Keratinocyte (primary cell): ENCODE results near the gene PLEKHS1. TPM values are rescaled to one million over a fixed set of nuclear protein-coding genes. Genes with fewer than 3 reads are reported as not detected.

Experiments
- DNase-seq: peaks from one replicate; pipeline ENCODE4 v3.0.0-alpha.2; 2011; ENCODE audit warnings: low read depth, missing footprints, low spot score
- FAIRE-seq: peaks from 2 replicates; lab custom pipeline; 2011; peaks lifted over from hg19 to GRCh38; lab: Jason Lieb, UNC
- H2AFZ ChIP-seq: 2 replicates; pipeline ENCODE4 v1.6.0; 2012; ENCODE audit warnings: low read length, control low read depth, inconsistent platforms; ENCODE audit not compliant: control insufficient read depth
- H3K27ac ChIP-seq: 2 replicates; pipeline ENCODE4 v1.5.1; 2011; ENCODE audit warnings: low read length; ENCODE audit not compliant: control insufficient read depth, insufficient read depth
- H3K27me3 ChIP-seq: 3 replicates; pipeline ENCODE4 v1.6.0; 2011; ENCODE audit warnings: low read length; ENCODE audit not compliant: control insufficient read depth, insufficient read depth; ENCODE audit errors: extremely low read depth
- H3K36me3 ChIP-seq, 2 experiments: 2 replicates in 1 of 2; 3 replicates in 1 of 2; pipeline ENCODE4 v1.5.1; 2011; ENCODE audit warnings: low read length in 2 of 2, mild to moderate bottlenecking in 1 of 2; ENCODE audit not compliant: control insufficient read depth in 2 of 2, insufficient read depth in 2 of 2; ENCODE audit errors: extremely low read depth in 1 of 2
- H3K4me1 ChIP-seq: 3 replicates; pipeline ENCODE4 v1.5.1; 2011; ENCODE audit warnings: low read length; ENCODE audit not compliant: control insufficient read depth, insufficient read depth; ENCODE audit errors: extremely low read depth
- H3K4me2 ChIP-seq: 3 replicates; pipeline ENCODE4 v1.6.0; 2011; ENCODE audit warnings: low read depth, low read length; ENCODE audit not compliant: control insufficient read depth, insufficient read depth; ENCODE audit errors: extremely low read depth
- H3K4me3 ChIP-seq, 3 experiments: fragments of 200-600 bp in 1 of 3; sonication (generic) in 1 of 3; 2 replicates in 2 of 3; 3 replicates in 1 of 3; pipeline ENCODE4 v1.5.1; 2011 to 2016; ENCODE audit warnings: low read length in 3 of 3, mild to moderate bottlenecking in 3 of 3, control low read depth in 2 of 3, inconsistent platforms in 1 of 3, low read depth in 1 of 3, mixed read lengths in 1 of 3, mixed run types in 1 of 3, moderate library complexity in 1 of 3; ENCODE audit not compliant: control insufficient read depth in 2 of 3, insufficient read depth in 2 of 3; ENCODE audit errors: extremely low read depth in 1 of 3
- H3K79me2 ChIP-seq: 2 replicates; pipeline ENCODE4 v1.6.0; 2012; ENCODE audit warnings: low read length; ENCODE audit not compliant: control insufficient read depth, insufficient read depth
- H3K9ac ChIP-seq: 3 replicates; pipeline ENCODE4 v1.6.0; 2011; ENCODE audit warnings: low read length; ENCODE audit not compliant: control insufficient read depth, insufficient read depth; ENCODE audit errors: extremely low read depth
- H3K9me1 ChIP-seq: 3 replicates; pipeline ENCODE4 v1.6.0; 2011; ENCODE audit warnings: low read length; ENCODE audit not compliant: control insufficient read depth, insufficient read depth; ENCODE audit errors: extremely low read depth
- H3K9me3 ChIP-seq: 2 replicates; pipeline ENCODE4 v1.5.1; 2012; ENCODE audit warnings: low read depth, low read length; ENCODE audit not compliant: control insufficient read depth
- H4K20me1 ChIP-seq: 3 replicates; pipeline ENCODE4 v1.6.0; 2011; ENCODE audit warnings: low read length; ENCODE audit not compliant: control insufficient read depth, insufficient read depth; ENCODE audit errors: extremely low read depth
- CTCF ChIP-seq, 3 experiments: IDR thresholded peaks in 1 of 3; conservative IDR thresholded peaks in 1 of 3; optimal IDR thresholded peaks in 1 of 3; 2 replicates in 2 of 3; 3 replicates in 1 of 3; pipeline versions ENCODE3 to v1.5.1; 2011; ENCODE audit warnings: low read length in 3 of 3, mild to moderate bottlenecking in 3 of 3, moderate library complexity in 2 of 3, control low read depth in 1 of 3, inconsistent platforms in 1 of 3; ENCODE audit not compliant: insufficient read depth in 2 of 3; ENCODE audit errors: extremely low read depth in 1 of 3
- EZH2 ChIP-seq: IDR thresholded peaks from one replicate; pipeline ENCODE4 v1.6.1; 2012; ENCODE audit warnings: inconsistent platforms, mild to moderate bottlenecking, low read length, moderate library complexity
- dilution Hi-C: fragments of 300-500 bp; cut with MboI; formaldehyde crosslinking; loops from one replicate; pipeline ENCODE4 v1.7.0; 2020; ENCODE audit warnings: low sequenced_read_pairs; ENCODE audit not compliant: extremely low pct_ligation_motif_present
- polyA plus RNA-seq, 5 experiments: library from polyadenylated mRNA; depleted of rRNA in 3 of 5; stranded (reverse) in 3 of 5; stranded (forward) in 1 of 5; unstranded in 1 of 5; fragments of >200 nt; gene quantifications; 1 replicate in 1 of 5; 2 replicates in 3 of 5; 3 replicates in 1 of 5; pipeline versions ENCODE4 v1.2.1 to v1.2.3, GENCODE V29; 2011 to 2012; ENCODE audit warnings: missing spikeins in 2 of 5, low read depth in 1 of 5, low replicate concordance in 1 of 5

The PLEKHS1 gene
- polyA plus RNA-seq, 1 donor (not counting 4 experiments of a cell fraction or from before 2014, with no cell fraction given), result not detected

- H3K4me1 ChIP-seq, result no peaks in the 10 kb centered on the region
- no peaks in the 10 kb centered on the region for H3K9me3 ChIP-seq
- H4K20me1 ChIP-seq, result no peaks in the 10 kb centered on the region
- DNase-seq (no peak), FAIRE-seq (no peak)
- H3K36me3 ChIP-seq, result no peaks in the 10 kb centered on the region
- H3K9ac ChIP-seq, result no peak overlapping the region
- no peaks in the 10 kb centered on the region for H3K9me1 ChIP-seq
- no peak overlapping the region for H3K4me3 ChIP-seq
- no peaks in the 10 kb centered on the region for H3K79me2 ChIP-seq
- no peaks in the 10 kb centered on the region for H3K27me3 ChIP-seq
- TF ChIP-seq EZH2 (no peak), CTCF (optimal IDR thresholded peaks at IDR 0.05 in 1 of 3, IDR thresholded peaks at IDR 0.05 in 1 of 3, conservative IDR thresholded peaks at IDR 0.05 in 1 of 3; ENCODE audit: extremely low read depth in 1 of 3, insufficient read depth in 2 of 3, low read length in 3 of 3) (no peak)
- H3K27ac ChIP-seq, result no peak overlapping the region
- no peak overlapping the region for H3K4me2 ChIP-seq
- H2AFZ ChIP-seq, result no peak overlapping the region
- dilution Hi-C loops, result no loop called here
Observed at GRCh38 chr10:113705344-113705652, 46.2 kb upstream of the PLEKHS1 start.

GRCh38 chr10:113706623-113707022, 44.9 kb upstream of the PLEKHS1 start:
- no peaks in the 10 kb centered on the region for H3K27me3 ChIP-seq
- no peak for DNase-seq
- H2AFZ ChIP-seq, result no peak overlapping the region
- no peaks in the 10 kb centered on the region for H3K36me3 ChIP-seq
- TF ChIP-seq EZH2 (no peak), CTCF (optimal IDR thresholded peaks at IDR 0.05 in 1 of 3, IDR thresholded peaks at IDR 0.05 in 1 of 3, conservative IDR thresholded peaks at IDR 0.05 in 1 of 3; ENCODE audit: extremely low read depth in 1 of 3, insufficient read depth in 2 of 3, low read length in 3 of 3) (no peak)
- H3K9ac ChIP-seq, result no peak overlapping the region
- H3K9me3 ChIP-seq, result no peaks in the 10 kb centered on the region
- H3K79me2 ChIP-seq, result no peaks in the 10 kb centered on the region
- dilution Hi-C loops, result no loop called here
- H4K20me1 ChIP-seq, result no peaks in the 10 kb centered on the region
- no peaks in the 10 kb centered on the region for H3K4me1 ChIP-seq
- H3K4me2 ChIP-seq, result no peak overlapping the region
- H3K9me1 ChIP-seq, result no peaks in the 10 kb centered on the region
- H3K27ac ChIP-seq, result no peak overlapping the region
- no peak for FAIRE-seq
- H3K4me3 ChIP-seq, result no peak overlapping the region
